Inflammatory macrophage treated with lipopolysaccharide for 4 hours (primary cell): ENCODE results near the gene TCF15.
"Not testable (repeated sequence)": the region's sequence is repeated elsewhere in the genome, so short reads cannot be mapped to it uniquely, and the experiment has no call there.

Source experiments
- DNase-seq: peaks from one replicate; pipeline ENCODE4 v3.0.0-alpha.2; 2020

TCF15 gene

DNA sequence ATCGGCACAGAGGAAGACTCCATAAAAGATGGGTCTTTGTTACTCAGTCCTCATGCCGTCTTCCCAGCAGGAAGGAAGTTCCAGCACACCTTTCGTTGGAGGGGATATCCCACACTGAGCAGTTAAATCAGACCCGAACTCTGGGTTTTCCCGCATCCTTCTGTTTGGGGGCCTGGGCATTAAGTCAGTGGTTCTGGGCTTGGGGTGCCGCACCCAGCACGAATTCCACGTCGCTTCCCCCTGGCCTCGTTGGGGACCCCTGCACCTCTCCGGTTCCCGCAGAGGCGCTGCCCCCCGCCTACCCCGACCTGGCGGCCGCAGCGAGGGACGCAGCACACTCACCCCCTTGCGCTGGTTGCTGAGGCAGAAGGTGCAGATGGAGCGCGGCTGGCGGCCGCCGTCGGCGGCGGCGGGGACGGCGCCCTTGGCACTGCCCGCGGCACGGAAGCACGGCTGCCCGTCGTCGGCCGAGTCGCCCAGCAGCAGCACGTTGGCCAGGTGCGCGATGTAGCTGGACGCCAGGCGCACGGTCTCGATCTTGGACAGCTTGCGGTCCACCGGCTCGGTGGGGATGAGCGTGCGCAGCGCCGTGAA is 641 bp downstream of the TCF15 start:
- no peak for DNase-seq

DNA sequence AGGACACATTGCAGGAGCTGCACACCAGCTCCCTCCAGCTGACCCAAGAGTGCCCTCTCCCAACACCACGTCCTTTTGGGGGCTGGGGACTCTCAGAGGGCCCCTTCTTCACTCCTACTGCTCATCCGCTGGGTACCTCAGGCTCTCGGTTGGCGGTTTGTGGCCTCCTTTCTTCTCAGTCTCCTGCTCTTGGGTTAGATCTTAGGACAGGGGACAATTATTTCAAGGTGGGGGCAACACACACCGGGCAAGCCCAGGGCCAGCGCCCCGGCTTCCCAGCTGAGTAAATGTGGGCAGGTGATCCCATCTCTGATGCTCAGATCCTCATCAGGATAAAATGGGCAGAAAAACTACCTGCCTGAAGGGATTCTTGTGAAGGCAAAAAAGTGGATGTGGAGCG is 1.1 kb downstream of the TCF15 start:
- DNase-seq: no peak

DNA sequence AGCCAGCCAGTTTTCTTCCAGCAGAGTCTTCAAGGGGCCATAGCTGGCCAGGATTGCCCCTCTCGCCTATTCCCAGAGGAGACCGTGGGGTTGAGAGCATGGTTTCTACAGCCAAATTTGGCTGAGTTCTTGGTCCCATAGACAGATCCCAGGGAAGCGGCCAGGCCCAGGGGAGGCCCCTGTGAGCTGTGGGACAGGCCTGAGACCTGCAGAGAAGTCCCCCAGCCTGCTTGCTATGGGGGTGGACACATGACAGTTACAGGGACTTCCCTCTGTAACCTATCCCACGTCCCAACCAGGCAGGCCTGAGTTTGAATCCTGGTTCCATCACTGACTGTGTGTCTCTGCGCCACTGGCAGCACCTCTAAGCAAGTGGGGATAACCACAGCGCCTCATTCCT is 2.6 kb downstream of the TCF15 start:
- no peak for DNase-seq

DNA sequence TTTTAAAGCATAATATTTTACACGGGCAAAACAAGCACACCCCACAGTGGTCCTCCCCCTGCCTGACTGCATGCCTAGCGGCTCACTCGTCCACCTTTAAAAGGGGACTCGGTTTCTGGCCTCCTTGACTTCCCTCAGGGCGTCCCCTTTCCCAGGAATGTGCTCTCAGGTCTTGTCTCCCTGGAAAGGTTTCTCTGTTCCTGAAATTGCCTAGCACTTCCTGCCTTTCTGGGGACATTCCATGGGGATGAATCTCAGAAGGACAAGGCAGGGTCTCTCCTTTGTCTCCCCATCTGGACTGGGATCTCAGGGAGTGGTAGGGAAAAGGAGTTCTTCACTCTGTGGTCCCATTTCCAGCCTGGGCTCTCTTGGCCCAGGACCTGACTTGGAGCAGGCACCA is 4.9 kb downstream of the TCF15 start:
- DNase-seq: no peak

DNA sequence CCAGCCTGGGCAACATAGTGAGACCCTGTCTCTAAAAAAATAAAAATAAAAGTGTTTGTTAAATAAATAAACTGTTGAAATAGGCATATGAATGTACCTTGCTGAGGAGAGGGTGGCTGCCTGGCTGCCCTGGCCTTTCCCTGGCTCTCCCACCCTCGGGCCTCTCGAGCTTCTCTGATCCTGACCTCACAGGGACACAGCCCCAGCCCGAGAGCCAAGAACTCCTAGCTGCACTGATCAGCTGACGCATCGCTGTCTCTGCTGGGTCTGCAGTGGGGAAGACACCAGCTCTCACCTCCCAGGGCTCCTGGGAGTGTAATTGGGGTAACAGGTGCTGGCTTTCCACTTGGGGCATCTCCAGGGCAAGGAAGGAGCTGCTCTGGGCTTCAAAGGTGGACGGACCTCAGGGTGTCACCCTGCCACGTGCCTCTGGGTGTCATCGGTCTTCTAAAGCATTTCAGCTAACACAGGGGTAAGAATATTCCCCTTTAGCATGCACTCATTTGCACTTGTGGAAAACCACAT is 6.9 kb downstream of the TCF15 start:
- no peak for DNase-seq

DNA sequence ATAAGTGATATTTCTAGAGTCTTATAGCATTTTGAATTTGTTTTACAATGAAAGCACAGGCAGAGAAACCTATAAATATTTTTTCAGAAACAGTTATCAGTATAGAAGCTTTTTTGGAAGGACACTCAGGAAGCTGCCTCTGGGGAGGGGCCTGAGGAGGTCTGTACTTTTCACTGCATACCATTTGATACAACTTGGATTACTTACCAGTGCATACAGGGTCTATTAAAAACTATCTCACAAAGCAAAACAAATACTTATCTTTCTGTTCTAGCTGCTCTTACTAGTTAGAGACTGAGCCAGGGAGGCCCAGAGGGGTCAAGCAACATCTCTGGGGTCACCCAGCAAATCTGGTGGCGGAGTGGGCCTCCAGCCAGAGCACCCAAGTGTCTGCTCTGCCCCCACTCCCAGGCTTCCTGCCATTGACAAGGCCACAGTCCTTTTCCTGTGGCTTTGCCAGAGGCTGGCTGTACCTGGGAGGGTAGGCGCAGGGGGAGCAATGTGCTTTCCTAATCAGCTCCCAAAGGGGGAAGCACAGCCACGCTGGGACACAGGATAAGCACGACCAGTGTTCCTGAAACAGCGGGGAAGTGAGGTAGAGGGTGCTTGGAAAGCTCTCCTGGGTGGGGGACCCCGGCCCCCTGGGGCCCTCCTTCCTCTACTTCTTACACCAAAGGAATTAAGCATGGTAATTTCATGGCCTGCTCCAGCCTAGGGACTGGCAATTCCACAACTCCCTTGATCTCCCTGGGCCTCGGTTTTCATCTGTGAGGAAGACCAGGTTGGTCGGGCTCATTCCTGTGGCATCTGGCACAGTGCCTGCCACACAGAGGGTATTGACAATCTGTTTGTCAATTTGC is 7.8 kb downstream of the TCF15 start:
- DNase-seq: no peak

DNA sequence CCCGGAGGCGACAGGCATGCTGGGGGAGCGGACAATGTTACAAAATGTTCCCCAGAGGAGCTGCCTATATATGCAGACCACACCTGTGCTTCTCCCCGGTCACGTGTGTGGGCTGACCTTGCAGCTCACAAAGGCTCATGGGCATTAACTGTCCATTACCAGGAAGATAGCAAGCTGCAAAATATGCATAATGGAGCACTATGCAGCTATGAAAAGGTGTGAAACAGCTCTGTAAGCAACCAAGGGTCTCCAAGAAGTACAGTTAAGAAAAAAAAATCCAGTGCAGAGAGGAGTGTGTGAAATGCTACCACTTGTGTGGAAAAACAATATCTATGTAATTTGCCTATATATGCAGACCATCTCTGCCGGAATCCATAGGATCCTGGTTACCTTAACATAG is 9.4 kb downstream of the TCF15 start:
- DNase-seq: no peak

DNA sequence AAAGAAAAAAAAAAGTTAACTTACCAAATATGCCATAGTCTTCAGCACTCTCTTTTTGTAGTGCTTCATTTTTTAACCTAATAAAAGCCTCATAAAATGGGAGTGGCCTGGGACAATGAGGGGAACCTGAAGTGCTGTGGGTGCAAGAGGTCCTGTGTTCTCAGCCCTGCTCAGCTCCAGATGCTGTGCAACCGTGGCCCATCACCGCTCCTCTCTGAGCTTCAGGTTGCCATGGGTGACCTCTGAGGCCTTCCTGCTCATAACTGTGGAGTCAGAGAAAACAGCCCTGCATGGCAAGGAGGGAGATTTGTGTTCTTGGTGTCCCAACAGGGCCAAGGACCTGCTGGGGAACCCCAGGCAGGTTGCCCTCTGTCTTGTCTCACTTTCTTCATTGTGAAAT is 10.0 kb downstream of the TCF15 start:
- no peak for DNase-seq

DNA sequence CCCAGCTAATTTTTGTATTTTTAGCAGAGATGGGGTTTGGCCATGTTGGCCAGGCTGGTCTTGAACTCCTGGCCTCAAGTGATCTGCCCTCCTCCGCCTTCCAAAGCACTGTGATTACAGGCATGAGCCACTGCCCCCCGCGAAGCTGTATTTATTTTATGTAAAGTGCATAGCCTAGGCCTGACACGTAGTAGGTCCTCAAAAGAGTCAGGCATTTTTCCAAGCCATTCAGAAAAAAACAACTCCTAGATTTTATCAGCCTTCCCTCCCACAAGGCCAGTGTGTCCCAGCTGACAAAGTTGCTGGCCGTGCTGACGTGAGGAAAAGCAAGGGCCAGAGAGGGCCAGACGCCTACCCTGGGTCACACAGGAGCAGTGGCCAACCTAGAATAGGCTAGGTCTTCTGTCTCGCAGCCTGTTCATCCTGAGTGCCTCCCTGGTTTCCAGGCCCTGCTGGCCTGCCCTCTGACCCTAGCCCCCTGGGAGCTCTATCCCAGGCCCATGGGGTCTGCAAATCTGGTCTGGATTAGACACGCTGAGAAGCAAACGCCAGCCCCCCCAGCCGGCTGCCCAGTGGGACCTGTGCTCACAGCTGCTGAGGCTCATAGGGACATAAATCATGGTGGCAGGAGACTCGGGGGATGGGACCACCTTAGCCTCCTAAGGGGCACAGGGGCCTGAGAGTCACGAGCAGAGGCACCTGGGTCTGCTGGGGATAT is 11.8 kb downstream of the TCF15 start:
- DNase-seq: no peak

DNA sequence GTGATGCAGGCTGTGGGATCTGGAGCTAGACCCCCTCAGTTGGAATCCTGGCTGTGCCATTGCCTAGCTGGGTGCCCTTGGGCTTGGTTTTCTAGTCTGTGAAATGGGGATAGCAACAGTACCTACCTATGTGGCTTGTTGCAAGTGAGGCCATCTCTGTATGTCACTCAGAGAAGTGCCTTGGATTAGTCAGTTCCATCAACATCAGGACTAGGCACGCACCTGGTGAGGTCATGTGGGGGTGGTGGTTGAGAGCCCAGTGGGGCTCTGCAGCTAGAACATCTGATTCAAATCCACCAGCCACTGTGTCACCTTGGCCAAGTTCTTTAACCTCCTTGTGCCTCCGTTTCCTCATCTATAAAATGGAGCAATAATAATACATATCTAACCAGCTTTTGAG is 12.5 kb downstream of the TCF15 start:
- no peak for DNase-seq

DNA sequence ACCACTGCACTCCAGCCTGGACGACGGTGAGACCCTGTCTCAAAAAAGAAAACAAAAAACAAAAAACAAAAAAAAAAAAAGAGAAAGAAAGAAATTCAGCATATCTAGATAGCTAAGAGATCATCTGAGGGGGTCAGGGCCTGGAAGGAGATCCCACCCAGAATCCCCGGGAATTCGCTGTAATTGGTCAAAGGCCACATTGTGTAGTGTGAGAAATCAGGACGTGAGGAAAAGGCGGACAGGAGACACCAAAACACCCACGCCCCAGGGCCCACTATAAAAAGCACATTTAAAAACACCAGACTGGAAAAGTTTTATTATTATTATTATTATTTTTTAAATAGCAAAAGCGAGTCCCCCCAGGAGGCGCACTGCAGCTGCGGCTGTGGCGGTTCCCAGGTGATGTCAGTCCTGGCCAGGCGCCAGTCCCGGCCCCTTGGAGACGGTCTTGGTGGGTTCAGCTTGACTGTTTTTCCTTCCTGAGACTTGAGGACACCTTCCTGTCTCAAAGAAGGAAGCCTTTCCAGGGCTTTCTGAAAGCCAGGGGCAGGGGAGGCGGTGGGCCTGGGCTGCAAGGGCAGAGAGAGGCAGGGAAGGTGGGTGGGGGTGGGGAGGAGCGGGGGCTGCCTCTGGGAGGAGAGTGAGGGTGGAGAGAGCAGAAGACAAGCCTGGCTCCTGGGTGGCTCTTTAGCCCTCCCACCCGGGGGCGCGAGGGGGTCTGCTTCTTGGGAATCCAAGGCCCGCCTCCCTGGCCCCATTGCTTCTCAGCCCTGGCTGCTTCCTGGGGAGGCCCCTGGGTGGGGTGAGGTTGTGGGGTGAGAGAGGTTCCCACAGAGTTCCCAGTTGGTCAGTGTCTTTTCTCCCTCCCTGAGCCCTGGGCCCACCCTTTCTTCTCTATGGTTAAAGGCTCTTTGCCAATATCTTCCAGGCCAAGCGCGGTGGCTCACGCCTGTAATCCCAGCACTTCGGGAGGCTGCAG is 14.5 kb downstream of the TCF15 start:
- no peak for DNase-seq

DNA sequence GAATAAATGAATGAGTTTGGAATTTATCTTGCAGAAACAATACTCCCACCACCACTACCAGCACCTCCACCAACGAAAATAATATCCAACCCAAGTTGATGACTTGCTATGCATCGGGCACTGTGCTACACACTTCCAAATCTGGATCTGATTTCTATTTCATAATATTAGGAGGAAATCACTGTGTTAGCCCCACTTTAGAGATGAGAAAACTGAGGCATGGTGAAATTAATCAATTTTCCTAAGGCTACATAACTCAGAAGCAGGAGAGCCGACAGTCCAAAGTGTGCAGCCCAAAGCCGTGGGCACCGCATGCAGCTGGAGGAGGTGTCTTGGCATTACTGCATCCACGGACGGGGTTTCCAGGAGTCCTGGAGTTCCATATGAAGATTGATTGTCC is 17.6 kb downstream of the TCF15 start:
- DNase-seq: no peak

DNA sequence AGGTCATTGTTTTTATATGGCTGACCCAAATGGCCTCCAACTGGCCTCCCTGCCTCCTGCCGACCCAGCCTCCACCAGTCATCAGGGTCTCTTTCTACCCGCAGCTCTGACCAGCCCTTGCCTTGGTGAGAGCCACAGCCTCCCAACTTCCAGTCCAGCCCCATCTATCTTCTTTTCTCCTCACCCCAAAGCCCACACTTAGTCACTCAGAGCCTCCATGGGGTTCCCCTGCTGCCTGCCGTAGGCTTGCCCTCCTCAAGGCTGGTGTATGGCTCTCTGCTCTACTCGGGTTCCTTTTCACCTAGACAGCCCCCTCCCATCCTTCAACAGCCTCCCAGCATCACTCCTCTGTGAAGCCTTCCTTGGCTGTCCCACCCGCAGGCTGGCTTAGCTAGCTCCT is 18.2 kb downstream of the TCF15 start:
- DNase-seq: no peak

DNA sequence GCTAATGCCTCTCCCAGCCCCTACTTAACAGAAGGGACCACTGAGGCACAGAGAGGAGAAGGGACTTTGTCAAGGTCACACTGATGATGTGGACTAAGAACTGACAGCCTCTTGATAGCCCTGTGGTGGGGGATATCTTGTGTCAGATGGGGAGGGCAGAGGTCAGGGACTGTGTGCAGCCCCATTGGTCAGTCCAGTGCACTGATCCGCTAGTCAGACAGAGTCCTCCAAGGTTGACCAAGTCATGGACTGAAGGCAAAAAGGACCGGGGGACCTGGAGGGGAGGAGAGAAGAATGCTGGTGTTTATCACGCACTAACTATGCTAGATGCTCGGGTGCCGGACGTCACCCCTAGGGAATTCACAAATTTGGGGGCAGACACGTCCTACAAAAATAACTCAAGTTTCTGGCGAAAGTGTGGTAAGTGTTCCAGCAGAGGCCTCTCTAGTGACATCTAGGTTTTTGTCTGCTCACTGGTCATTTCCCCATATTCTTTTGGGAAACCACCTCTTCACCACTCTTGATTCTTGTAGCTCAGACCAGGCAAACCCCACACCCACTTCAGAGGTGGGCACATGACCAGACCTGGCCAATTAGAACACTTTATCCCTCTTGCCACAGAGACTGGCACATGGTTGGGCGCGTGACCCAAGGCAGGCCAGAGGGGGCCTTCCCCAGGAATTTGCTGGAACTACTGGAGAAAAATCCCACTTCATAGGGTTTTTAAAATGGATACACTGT is 21.0 kb downstream of the TCF15 start:
- peak; percentile 81 for DNase-seq

DNA sequence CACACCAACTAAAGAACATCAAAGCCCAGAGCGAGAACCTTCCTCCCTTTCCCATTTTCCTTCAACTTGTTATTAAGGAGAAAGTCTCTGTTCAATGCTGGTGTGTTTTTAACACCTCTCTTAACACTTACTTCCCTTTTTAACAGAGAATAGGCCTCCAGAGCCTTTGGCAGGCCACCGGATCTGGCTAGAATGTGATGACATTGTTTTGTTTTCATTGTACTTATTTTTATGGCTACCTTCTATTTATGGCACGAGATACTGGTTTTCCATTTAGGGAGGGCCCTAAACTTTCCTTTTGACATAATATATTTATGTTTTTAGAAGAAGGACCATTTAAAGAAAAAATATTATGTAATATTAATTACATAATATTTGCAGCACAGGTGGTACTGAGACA is 21.6 kb downstream of the TCF15 start:
- no peak for DNase-seq

DNA sequence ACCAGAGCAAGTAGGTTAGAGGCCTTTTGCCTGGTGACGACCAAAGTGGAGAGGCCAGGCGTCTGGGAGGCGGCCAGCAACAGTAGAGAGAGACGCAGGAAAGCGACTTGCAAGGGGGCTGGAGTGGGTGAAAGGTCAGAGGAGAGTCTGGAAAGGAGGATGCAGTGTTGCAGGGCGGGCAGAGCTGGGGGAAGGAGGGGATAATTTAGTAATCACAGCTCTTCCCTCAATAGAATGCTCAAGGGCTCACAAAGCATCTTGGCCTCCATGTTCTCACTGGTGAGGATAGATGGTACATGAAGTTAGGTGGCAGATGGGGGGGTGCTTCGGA is 25.2 kb downstream of the TCF15 start:
- no peak for DNase-seq

DNA sequence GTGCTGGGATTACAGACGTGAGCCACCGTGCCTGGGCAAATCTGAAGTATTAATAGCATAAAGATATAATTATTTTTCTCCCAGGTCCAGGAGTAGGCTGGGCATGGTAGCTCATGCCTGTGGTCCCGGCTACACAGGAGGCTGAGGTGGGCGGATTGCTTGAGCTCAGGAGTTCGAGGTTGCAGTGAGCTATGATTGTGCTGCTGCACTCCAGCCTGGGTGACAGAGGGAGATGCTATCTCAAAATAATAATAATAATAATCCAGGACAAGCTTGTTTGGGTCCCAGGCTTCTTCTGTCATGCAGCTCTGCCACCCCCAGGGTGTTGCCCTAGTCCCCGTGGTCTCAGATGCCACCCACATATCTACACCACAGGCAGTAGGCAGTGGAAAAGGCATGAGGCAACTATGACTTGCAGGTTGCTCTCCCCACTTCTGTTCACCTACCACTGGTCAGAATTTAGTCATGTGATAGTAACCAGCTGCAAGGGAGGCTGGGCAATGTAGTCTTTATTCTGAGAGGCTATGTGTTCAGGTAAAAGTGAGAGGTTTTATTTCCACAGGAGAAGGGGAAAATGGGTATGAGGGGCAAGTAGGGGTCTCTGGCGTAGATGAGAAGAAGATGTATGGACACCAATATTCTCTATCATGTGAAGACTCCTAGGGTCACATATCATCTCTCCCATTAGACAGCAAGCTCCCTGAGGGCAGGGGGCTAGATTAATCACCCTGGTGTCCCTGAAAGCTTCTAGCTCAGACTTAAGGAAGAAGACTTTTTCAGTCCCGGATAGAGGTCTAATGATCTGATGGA is 25.7 kb downstream of the TCF15 start:
- peak; percentile 17 for DNase-seq

DNA sequence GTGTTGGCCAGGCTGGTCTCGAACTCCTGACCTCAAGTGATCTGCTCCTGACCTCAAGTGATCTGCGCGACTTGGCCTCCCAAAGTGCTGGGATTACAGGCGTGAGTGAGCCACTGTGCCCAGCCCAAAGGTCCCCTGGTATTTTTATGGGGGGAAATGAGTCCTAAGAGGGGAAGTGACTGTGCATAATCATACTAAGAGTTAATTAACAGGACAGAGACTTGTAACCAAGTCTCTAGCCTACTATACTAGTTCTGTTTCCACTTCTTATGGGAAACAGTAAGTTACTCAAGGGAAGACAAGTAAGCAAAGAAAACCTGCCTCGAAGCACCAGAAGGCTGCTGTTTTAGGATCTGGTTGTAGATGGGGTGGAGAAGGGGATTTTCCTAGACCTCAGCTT is 27.9 kb downstream of the TCF15 start:
- DNase-seq: no peak

DNA sequence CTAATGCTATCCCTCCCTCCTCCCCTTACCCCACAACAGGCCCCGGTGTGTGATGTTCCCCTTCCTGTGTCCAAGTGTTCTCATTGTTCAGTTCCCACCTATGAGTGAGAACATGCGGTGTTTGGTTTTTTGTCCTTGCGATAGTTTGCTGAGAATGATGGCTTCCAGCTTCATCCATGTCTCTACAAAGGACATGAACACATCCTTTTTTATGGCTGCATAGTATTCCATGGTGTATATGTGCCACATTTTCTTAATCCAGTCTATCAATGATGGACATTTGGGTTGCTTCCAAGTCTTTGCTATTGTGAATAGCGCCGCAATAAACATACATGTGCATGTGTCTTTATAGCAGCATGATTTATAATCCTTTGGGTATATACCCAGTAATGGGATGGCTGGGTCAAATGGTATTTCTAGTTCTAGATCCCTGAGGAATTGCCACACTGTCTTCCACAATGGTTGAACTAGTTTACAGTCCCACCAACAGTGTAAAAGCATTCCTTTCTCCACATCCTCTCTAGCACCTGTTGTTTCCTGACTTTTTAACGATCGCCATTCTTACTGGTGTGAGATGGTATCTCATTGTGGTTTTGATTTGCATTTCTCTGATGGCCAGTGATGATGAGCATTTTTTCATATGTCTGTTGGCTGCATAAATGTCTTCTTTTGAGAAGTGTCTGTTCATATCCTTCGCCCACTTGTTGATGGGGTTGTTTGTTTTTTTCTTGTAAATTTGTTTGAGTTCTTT is 31.0 kb downstream of the TCF15 start:
- DNase-seq: not testable (repeated sequence)

DNA sequence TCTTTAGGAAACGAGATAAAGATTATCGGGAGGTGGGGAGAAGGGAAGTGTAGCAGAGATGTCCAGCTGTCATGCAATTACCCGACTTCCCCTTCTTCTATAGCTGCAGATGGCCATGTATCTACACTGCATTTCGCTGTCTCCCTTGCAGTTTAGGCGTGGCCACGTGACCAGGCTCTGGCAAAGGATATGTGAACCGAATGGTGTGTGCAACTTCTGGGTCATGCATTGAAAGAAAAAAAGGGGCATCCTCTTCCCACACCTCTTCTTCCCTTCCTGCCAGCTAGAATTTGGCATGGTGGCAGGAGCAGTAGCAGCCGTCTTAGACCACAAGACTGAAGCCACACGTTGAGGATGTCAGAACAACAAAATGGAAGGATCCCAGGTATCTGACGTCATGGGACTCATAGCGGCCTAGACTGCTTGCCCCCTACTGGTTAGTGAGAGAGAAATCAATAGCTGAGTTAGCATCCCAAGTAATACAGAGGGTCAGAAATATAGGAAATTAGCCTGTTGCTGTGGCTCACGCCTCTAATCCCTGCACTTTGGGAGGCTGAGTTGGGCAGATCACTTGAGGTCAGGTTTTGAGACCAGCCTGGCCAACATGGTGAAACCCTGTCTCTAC is 32.8 kb downstream of the TCF15 start:
- DNase-seq: no peak
